ENCODE data around the gene ANKUB1.

- TF ChIP-seq ATF2 (CRISPR knock-in tag; IDR thresholded peaks at IDR 0.05; ENCODE audit: borderline replicate concordance, low read depth) (no peak), NR2C2 (CRISPR knock-in tag; IDR thresholded peaks at IDR 0.05) (no peak), TP53 (CRISPR knock-in tag; IDR thresholded peaks at IDR 0.05) (no peak), CTCF (IDR thresholded peaks at IDR 0.05) (no peak), NFYB (CRISPR knock-in tag; conservative IDR thresholded peaks at IDR 0.05; ENCODE audit: low read depth) (no peak), MAX (CRISPR knock-in tag; IDR thresholded peaks at IDR 0.05) (no peak), USF2 (CRISPR knock-in tag; IDR thresholded peaks at IDR 0.05) (no peak), NR1H2 (CRISPR knock-in tag; IDR thresholded peaks at IDR 0.05) (no peak), IRF2 (CRISPR knock-in tag; IDR thresholded peaks at IDR 0.05; ENCODE audit: borderline replicate concordance, low read depth) (no peak), CREM (CRISPR knock-in tag; IDR thresholded peaks at IDR 0.05) (no peak), ZNF512 (CRISPR knock-in tag; IDR thresholded peaks at IDR 0.05; ENCODE audit: borderline replicate concordance) (no peak), STAT6 (CRISPR knock-in tag; conservative IDR thresholded peaks at IDR 0.05; ENCODE audit: low read depth) (no peak), MLX (CRISPR knock-in tag; IDR thresholded peaks at IDR 0.05) (no peak)
Observed at GRCh38 chr3:149839896-149840295, 47.5 kb upstream of the ANKUB1 start.

Measured in WTC11 (cell line).